ENCODE results near the gene SLC39A11. TPM values are rescaled to one million over a fixed set of nuclear protein-coding genes. Genes with fewer than 3 reads are reported as not detected.
"Not testable (repeated sequence)": the region's sequence is repeated elsewhere in the genome, so short reads cannot be mapped to it uniquely, and the experiment has no call there.

Gene SLC39A11
- total RNA-seq, 1 donor from 2014 or later = 9.4 TPM

GRCh38 chr17:72952220-72952619, 140.3 kb downstream of the SLC39A11 start:
- no peak for DNase-seq (ENCODE audit: low read depth)

- DNase-seq (ENCODE audit: low read depth) = no peak
Measured at GRCh38 chr17:72950242-72950931, 142.1 kb downstream of the SLC39A11 start.

- no peak for DNase-seq (ENCODE audit: low read depth)
Measured at GRCh38 chr17:72948115-72948514, 144.4 kb downstream of the SLC39A11 start.

- no peak for DNase-seq (ENCODE audit: low read depth)
Measured at GRCh38 chr17:72947475-72947874, 145.0 kb downstream of the SLC39A11 start.

DNA sequence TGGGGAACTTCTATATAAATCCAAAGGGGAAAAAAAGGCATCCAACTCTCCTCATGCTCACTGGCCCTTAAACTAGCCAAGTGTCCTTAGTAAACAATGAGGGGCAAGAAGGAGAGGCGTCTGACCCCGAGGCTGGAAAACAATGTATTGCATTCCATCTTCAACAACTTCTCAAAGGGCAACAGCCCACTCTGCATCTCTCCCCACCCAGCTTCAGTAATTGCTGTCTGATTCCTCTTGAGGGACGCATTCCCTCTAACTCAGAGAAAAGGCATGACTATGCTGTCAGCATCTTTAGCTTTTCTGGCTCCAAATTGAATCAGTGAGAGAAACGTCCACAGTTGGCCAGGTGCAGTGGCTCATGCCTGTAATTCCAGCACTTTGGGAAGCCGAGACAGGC, 145.8 kb downstream of the SLC39A11 start:
- no peak for DNase-seq (ENCODE audit: low read depth)

DNA sequence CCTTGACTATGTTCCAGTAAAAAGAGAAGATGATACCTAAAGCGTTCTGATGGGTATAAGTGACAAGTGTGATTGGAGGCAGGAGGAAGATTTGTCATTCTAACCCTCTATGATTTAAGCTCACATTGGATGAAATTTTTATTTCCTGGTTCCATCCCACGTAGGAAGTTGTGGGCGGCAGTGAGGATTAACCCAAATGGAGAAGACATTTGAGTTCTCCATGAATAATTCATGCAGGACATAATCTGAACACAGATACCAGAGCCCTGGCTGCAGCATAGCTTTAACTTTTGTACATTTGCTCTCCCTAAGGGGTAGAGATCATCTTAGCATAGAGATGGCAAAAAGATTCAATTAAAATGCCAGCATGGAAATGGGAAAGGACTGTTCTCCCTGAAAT, 146.3 kb downstream of the SLC39A11 start:
- DNase-seq (ENCODE audit: low read depth) = no peak

DNA sequence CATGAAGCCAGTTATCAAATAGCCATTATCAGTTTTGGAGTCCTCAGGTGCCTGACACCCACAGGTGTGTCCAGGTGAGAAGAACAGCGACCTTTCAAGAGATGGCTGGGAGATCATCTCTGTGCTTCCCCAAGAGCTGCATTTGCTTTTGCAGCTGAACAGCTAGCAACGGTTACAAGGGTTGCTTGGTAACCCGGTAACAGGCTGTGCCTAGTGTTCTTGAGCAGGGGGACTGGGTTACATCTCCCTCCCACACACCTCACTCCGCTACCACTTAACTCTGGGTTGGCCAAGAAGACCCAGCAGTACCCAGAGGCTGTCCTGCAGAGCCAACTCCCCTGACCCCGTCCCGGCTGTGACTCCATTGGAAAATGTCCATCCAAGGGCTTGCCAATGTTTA, 147.0 kb downstream of the SLC39A11 start:
- DNase-seq (ENCODE audit: low read depth) = no peak

DNA sequence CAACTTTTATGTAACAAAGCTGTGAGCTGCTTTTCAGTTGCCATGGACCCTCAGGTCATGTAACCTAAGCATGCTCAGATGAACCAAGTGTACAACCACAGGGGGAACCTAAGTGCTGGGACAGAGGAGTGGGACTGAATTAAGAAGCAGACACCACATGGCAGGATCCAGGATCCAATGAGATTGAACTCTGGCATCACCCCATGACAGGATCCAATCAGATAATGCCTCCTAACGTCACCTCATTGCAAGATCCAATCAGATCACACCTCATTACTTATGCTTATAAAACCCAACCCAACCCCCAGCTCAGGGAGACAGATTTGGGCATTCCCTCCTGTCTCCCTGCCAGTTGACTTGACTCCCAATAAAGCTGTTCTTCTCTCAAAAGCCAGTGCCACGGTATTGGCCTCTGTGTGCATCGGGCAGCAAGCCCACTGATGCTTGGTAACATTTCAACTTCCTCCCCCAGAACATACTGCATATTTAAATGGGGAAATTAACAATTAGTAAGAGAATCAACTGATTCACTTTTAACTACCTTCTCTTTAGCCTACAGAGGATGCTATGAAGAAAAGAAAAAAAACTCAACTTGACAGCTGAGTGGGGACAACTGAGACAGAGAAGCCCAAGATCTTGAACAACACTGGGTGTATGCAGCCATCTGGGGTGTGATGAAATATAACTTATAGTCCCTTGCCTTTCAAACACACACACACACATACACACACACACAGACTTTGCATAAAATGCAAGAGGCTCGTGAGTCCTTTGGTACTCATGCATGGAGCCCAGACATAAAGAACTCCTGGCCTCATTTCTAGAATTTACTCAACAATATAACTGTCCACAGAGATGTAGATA, 148.4 kb downstream of the SLC39A11 start:
- DNase-seq (ENCODE audit: low read depth) = no peak

DNA sequence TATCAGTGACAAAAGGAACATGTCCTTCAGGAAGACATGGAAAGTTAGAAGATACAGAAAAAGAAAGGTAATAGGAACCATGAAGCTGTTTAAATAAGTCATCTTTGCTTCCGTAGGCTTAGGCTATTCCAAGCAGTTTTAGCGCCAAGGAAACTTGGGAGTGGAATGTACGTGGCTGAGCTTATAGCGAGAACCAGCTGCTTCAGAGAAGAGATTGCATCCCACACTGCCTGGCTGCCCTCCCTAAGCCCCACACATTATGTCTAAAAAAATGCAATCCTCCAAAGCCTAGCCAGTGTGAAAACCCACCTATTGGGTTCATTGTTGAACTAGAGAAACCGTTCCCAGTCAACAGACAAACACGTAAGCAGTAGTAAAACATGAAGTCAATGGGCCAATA, 149.9 kb downstream of the SLC39A11 start:
- DNase-seq (ENCODE audit: low read depth) = no peak

DNA sequence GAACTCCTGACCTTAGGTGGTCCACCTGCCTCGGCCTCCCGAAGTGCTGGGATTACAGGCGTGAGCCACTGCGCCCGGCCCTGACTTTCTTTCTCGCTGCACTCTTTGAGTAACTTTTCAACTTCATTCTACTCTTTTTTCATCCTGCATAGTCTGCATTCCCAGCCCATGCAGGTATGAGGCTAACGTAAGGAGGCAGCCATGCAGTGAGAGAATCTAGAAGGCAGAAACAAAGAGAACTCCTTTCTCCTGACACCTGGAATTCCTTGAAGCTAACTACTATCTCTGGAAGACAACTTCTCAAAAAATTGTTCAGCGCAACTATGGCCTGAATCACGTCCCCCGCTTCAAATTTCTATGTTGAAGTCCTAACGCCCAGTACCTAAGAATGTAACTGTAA, 152.0 kb downstream of the SLC39A11 start:
- DNase-seq (ENCODE audit: low read depth) = no peak

DNA sequence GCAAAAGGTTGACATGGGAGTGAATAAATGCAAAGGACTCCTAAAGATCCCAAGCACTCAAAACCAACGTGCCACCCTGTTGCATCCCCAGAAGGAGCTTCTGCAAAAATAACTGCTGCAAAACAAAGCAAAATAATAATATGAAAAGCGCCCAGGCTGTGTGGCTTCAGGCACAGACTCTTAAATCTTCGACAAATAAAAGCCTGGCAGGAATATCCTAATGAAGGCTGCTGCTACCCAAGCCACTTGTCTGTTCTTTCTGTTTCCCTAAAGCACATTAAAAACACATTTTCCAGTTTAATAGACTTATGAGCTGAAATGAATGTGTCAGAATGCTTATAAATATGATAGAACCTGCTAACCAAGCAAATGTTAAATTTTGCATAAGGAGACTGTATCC, 154.0 kb downstream of the SLC39A11 start:
- no peak for DNase-seq (ENCODE audit: low read depth)

DNA sequence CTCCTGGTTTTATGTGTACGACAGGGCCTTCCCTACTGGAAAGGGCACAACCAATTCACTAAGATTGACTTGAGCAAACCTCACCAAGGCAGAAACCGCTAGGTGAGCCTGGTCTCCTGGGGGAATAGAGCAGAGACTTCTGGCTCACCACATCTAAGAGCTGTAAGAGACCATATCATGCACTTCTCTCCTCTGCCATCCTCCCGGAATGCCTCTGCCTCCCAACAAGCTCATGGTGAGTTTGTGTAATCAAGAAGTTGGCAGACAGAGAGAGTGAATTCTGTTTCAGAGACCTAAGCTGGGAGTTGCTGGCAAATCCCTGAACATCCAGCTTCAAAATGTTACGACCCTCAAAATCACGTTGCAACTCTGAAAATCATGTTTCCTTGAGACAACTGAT, 154.8 kb downstream of the SLC39A11 start:
- no peak for DNase-seq (ENCODE audit: low read depth)

DNA sequence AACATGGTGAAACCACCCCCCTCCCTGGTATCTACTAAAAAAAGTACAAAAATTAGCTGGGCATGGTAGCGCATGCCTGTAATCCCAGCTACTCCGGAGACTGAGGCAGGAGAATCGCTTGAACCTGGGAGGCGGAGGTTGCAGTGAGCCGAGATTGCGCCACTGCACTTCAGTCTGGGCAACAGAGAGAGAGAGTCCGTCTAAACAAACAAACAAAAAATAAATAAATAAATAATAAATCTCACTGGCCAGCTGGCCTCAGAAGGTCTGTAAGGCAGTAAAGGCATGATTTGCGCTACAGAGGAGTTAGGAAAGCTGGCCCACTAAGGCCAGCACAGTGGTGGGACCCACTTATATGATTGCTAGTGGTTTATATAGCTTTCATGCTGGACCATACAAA, 155.2 kb downstream of the SLC39A11 start:
- DNase-seq (ENCODE audit: low read depth) = not testable (repeated sequence)

DNA sequence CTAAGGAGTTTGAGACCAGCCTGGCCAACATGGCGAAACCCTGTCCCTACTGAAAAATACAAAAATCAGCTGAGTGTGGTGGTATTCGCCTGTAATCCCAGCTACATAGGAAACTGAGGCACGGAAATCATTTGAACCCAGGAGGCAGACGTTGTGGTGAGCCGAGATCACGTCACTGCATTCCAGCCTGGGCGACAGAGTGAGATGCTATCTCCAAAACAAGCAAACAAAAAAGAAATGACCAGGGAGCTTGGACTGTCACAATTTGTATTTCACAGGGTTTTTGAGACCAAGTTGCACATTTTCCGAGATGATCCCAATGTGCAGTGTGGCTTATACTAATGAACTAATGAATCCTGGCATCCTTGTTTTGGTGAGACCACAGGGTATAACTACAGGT, 156.5 kb downstream of the SLC39A11 start:
- DNase-seq (ENCODE audit: low read depth) = no peak

DNA sequence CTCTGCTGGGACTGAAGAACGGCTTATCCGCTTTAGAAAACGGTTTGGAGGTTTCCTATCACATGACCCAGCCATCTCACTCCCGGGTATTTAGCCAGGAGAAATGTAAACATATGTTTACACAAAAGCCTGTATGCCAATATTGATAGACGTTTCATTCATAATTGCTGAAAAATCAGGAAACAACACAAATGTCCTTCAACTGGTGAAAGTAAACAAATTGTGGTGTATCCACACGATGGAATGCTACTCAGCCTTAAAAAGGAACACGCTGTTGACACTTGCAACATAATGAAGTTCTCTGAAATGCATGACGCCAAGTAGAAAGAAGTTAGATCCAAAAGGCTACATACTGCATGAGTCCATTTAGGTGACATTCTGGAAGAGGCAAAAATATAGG, 157.6 kb downstream of the SLC39A11 start:
- DNase-seq (ENCODE audit: low read depth) = no peak

DNA sequence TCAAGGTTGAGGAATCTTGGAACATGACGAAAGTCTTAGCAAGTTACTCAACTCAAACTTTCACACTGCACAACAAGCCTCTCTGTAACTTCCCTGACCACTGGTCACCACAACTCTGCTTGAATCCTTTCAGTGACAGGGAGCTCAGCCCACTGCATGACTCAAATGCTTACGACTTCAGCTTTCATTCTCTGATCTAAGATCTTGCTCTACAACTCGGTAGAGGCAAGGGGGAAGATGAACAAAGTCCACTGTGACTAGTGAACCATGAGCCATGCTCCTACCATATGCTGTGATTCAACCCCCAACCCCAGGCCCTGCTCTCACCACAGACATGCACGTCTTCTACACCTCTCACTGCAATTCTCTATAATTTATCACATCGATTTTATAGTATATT, 160.9 kb downstream of the SLC39A11 start:
- DNase-seq (ENCODE audit: low read depth) = no peak

GRCh38 chr17:72931163-72931562, 161.3 kb downstream of the SLC39A11 start:
- no peak for DNase-seq (ENCODE audit: low read depth)

DNA sequence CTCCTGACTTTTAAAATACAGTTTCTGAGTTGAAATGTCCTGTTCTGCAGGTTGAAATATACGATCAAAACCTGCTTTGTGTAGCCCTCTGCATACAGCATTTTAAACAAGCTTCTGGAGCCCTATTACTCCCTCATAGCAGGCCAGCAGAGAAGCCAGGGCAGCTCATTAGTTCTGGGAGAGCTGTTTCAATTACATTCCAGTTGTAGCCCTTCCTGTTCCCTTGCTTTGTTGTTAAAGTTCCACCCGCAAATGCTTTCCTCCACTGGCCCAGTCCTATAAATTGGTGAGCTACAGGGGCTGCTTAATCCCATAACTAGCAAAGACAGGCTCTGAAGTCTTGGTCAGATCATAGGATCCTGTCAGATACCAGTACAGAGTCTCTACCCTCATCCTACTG, 162.5 kb downstream of the SLC39A11 start:
- DNase-seq (ENCODE audit: low read depth) = no peak

DNA sequence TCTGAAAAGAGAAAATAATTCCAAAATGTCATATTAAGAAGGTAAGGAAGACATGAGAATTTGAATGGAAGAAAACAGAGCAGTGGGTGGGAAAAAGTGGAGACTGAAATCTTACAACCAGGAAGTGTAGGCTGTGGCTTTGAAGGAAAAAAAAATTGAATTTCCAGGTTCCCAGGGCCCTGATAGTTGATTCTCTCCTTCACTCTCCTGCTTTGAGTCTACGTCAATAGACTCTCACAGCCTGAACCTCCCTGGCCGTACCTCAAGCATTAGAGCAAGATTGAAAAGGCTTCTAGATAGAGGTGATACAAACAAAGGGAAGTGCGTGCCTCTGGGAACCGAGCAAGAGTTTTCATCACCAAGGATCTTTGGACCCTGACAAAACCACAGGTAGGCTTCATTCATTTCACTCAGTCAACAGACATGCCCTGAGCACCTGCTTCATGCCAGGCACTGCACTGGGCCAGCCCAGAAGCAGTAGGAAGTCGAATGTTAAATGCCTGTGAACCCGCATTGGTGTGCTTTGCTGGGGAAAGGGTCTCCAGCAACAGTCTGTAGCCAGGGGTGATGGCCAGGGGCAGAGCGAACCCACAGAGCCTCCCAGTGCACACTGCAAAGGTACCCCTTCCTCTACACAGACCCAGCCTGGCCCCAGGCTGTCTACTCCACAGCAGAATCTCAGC, 163.9 kb downstream of the SLC39A11 start:
- DNase-seq (ENCODE audit: low read depth) = no peak

- no peak for DNase-seq (ENCODE audit: low read depth)
Measured at GRCh38 chr17:72927760-72928159, 164.7 kb downstream of the SLC39A11 start.

DNA sequence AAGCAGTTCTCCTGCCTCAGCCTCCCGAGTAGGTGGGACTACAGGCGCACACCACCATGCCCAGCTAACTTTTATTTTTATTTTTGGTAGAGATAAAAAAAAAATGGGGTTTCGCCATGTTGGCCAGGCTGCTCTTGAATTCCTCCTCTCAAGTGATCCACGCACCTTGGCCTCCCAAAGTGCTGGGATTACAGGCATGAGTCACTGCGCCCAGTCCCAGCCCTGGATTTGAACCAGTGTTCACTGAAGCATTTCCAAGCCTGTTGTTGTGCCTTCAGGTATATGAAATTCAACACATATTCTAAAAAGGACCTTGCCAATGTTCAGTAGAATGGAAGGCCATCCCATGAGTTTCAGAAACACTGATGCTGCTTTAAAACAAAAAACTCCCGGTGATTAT, 165.3 kb downstream of the SLC39A11 start:
- no peak for DNase-seq (ENCODE audit: low read depth)

- peak; percentile 16 for DNase-seq (ENCODE audit: low read depth)
Measured at GRCh38 chr17:72926171-72926570, 166.3 kb downstream of the SLC39A11 start.
